ENCODE results near the gene MBNL1. TPM values are rescaled to one million over a fixed set of nuclear protein-coding genes. Genes with fewer than 3 reads are reported as not detected.

The MBNL1 gene
- total RNA-seq, 4 donors from 2014 or later, result 346 to 530 (median 397) TPM

- ATAC-seq (ENCODE audit: low FRiP score), result no peak
- TF ChIP-seq CTCF (IDR thresholded peaks at IDR 0.05), result no peak
Measured at GRCh38 chr3:152316318-152316717, 47.6 kb downstream of the MBNL1 start.

GRCh38 chr3:152317184-152317583 is 48.5 kb downstream of the MBNL1 start:
- ATAC-seq (ENCODE audit: low FRiP score), result no peak
- no peak for TF ChIP-seq CTCF (IDR thresholded peaks at IDR 0.05)
- no peak for DNase-seq (ENCODE audit: low spot score)

More at GRCh38 chr3:152316318-152316717, 47.6 kb downstream of the MBNL1 start:
- no peak for DNase-seq (ENCODE audit: low spot score)

- no peak for ATAC-seq (ENCODE audit: low FRiP score)
- no peak for TF ChIP-seq CTCF (IDR thresholded peaks at IDR 0.05)
Measured at GRCh38 chr3:152317956-152318355, 49.2 kb downstream of the MBNL1 start.

GRCh38 chr3:152318512-152318911 is 49.8 kb downstream of the MBNL1 start:
- DNase-seq (ENCODE audit: low spot score) (no peak), ATAC-seq (ENCODE audit: low FRiP score) (no peak)
- no peak for TF ChIP-seq CTCF (IDR thresholded peaks at IDR 0.05)

More at GRCh38 chr3:152317956-152318355, 49.2 kb downstream of the MBNL1 start:
- no peak for DNase-seq (ENCODE audit: low spot score)

- DNase-seq (ENCODE audit: low spot score) (no peak), ATAC-seq (ENCODE audit: low FRiP score) (no peak)
- no peak for TF ChIP-seq CTCF (IDR thresholded peaks at IDR 0.05)
Measured at GRCh38 chr3:152319256-152319655, 50.5 kb downstream of the MBNL1 start.

GRCh38 chr3:152319831-152320617 is 51.3 kb downstream of the MBNL1 start:
- ATAC-seq (ENCODE audit: low FRiP score) (no peak), DNase-seq (ENCODE audit: low spot score) (no peak)
- TF ChIP-seq CTCF (IDR thresholded peaks at IDR 0.05), result no peak
